ENCODE measurements around the gene PCNX2. TPM values are rescaled to one million over a fixed set of nuclear protein-coding genes. Genes with fewer than 3 reads are reported as not detected.

PCNX2 gene
- polyA plus RNA-seq, 3 donors: 11.6 to 16.8 (median 13.5) TPM

DNA sequence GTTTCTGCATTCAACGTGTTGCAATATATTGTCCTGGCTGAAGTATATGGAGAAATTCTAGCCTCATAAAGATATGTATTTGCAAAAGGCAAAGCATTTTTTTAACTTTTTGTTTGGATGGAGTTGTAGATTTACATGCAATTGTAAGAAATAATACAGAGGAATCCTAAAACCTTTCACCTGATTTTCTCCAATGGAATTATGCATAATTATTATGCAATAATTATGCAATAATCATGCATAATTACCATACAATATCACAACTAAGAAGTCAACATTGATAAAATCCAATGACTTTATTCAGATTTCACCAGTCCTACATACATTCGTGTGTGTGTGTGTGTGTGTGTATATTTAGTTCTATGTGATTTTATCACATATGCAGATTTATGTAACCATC, 24.5 kb upstream of the PCNX2 start:
- no peak for DNase-seq (ENCODE audit: extremely low read depth in 1 of 11, low read depth in 9 of 11, low spot score in 4 of 11)

DNA sequence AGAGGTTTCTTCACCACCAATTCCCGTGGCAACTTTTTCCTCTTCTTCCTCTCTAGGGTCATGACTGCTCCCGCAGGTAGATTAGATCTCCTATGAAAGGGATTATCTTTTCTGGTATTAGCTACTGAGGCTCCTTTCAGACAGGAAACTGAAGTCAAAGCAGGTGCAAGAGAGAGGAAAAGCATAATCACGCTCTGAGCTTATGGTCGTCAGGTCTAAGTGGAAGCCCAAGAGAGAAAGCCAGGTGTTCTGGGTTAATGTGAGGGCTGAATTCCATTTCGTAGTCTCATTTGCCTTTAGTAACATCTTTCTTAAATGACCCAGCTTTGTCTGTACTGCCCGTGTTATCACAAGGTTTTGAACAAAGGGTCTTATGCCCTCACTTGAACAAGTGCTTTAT, 23.7 kb upstream of the PCNX2 start:
- no peak for DNase-seq (ENCODE audit: extremely low read depth in 1 of 11, low read depth in 9 of 11, low spot score in 4 of 11)

DNA sequence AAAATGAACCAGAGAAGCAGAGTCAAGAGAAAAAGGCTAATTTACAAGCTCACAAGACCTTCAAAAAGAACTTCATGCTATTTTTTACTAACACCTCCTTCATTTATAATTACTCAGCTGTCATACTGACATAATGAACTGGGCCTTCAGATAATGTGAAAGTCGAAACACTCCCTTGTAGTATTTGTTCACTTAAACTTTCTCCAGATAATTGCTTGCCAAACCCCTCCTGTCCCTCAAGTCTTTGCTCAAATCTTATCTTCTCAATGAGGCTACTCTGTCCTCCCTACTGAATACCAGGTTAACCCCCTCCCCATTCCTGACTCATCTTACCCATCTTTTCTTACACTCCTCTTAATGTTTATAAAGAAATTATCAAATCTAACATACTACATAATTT, 20.9 kb upstream of the PCNX2 start:
- no peak for DNase-seq (ENCODE audit: extremely low read depth in 1 of 11, low read depth in 9 of 11, low spot score in 4 of 11)

DNA sequence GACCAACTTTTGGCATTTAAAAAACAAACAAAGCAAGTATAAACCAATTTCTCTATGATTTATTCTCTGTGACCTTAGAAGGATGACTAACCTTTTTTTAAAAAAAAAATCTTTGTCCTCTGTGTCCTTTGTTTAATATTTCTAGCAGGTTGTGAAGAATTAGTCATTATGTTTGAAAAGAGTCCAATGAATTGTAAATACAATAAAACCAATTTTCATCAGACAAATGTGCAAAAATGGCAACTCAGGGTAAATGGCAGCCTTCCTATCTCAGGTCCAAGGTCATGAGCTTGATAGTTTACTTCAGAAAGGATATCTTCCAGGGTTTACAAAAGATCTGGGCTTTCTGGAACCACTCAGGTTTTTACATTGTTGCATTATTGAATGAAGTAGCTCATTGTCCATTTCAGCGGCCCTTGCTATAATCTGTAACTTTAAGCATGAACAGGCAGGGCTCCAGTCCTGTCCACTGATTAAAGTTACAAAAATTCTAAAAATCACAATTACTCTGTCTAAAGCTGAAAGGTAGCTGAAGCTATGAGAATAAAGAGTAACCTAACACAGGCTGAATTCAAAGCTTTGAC, 20.3 kb upstream of the PCNX2 start:
- no peak for DNase-seq (ENCODE audit: extremely low read depth in 1 of 11, low read depth in 9 of 11, low spot score in 4 of 11)

DNA sequence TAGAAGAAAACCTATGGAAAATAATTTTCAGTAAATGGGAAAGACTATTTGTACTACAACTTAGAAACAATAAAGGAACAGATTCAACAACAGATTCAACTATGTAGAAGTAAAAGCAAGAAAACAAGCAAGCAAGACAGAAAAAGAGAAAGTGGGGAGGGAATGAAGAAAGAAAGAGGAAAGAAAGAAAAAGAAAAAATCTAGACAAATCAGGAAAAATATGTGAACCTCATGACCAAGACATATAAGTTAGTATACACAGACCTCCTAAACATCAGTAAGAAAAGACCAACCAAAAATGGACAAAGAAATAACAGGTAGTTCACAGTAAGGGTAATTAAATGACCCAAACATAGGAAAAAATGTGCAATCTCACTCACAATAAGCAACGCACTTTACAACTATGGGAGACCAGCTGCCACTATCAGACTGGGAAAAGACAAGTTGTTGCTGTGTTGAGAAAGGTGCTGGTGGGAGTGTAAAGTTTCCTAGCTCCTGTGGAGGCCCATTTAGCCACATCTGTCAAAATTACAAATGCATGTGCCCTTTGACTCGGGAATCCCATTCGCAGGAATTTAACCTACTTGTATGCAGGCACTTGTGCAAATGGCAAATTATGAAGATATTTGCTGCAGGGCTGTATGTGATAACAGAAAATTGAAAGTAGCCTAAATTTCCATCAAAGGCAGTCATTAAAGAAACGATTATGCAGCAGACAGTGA, 18.1 kb upstream of the PCNX2 start:
- DNase-seq (ENCODE audit: extremely low read depth in 1 of 11, low read depth in 9 of 11, low spot score in 4 of 11): no peak

DNA sequence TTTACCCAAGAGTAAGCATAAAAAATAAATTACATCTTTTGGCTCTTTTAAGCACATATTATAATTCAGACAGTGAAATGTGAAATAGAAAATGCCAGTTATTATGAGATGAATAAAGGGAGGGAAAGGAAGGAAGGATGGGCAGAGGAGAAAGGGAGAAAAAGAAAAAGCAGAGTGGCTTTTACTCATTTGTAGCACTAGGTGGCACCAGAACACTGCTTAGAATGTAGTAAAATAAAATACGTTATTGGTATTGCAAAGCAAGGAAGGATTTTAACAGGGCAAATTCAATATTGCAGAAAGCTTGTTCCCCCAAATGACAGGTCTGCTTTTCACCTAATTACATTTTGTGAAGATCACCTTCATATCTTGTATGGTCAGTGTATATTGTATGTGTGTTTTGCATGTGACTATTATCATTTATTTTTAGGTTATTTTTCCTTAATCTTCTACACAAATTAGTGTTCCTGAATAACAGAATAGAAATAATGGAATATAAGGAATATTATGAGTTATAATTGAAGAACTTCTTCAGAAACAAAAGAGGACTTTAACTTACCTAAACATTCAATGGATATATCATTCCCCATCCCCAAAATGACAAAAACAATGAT, 9.1 kb upstream of the PCNX2 start:
- peak in 4 of 11 donors; percentile 10 to 25 (median 12) for DNase-seq (ENCODE audit: extremely low read depth in 1 of 11, low read depth in 9 of 11, low spot score in 4 of 11)

DNA sequence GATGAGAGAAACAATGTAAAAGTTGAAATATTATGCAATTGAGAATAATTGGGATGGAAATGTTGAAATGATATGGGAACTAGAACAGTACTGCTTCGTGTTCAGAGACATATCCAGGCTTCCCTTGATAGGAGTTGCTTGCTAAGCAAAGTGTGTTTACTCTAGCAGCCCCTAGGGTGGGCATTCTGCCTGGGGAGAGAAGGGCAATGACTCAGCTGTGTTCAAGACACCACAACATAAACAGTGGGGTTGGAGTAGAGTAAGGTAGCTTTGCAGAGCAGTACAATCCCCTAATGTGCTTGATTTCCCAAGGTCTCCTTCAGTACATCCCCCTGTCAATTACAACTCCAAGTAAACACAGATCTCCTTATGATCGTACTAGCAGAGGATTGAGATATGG, 4.8 kb upstream of the PCNX2 start:
- no peak for DNase-seq (ENCODE audit: extremely low read depth in 1 of 11, low read depth in 9 of 11, low spot score in 4 of 11)

DNA sequence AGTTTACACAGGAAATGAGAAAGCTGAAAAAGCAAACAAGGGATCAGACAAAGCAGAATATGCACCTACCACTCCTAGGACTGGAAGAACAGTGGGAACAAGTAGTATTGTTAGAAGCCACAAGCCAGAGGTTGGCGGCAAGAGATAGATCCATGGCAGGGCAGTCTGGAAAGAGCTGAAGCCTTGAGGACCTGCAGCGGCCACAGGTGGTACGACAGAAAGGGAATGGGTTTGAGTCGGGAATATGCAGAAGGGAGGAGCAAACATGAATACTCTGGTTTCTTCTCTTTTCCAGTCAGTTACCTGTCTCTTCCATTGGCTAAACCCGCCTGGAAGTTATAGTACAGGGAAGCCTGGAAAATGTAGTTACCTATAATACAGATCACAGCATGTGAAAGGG, 3.9 kb upstream of the PCNX2 start:
- no peak for DNase-seq (ENCODE audit: extremely low read depth in 1 of 11, low read depth in 9 of 11, low spot score in 4 of 11)

DNA sequence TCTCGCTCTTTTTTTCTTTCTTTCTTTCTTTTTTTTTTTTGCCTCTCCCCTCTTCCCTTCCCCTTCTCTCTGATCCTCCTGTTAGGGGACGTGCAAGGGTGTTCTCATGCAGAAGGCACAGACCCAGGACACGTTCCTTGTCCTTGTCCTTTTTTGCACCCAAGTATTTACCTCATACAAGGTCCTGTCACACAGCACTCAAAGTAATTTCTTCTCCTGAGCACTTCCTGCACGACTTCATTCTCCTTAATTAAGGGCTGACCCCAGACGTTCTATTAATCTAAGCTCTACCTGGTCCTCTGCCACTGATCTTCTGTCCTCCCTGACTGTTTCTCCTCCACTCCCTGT, 424 bp upstream of the PCNX2 start:
- no peak for DNase-seq (ENCODE audit: extremely low read depth in 1 of 11, low read depth in 9 of 11, low spot score in 4 of 11)

DNA sequence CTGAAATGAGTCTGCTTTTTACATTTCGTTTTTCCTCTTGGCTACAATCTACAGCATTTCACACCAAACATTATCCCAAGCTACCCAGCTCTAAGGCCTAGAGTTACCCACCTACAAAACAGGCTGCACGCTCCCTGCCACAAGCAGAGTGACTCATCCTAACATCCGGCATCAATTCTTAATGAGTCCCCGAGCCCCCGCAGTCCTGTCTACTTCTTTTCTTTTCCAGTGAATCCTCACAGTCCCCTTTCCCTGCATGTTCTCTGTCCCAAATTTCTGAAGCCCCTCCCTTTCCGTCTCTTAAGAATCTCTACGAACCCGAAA, 650 bp downstream of the PCNX2 start:
- DNase-seq (ENCODE audit: extremely low read depth in 1 of 11, low read depth in 9 of 11, low spot score in 4 of 11): peak in 4 of 11 donors; percentile 1 to 12 (median 3)

DNA sequence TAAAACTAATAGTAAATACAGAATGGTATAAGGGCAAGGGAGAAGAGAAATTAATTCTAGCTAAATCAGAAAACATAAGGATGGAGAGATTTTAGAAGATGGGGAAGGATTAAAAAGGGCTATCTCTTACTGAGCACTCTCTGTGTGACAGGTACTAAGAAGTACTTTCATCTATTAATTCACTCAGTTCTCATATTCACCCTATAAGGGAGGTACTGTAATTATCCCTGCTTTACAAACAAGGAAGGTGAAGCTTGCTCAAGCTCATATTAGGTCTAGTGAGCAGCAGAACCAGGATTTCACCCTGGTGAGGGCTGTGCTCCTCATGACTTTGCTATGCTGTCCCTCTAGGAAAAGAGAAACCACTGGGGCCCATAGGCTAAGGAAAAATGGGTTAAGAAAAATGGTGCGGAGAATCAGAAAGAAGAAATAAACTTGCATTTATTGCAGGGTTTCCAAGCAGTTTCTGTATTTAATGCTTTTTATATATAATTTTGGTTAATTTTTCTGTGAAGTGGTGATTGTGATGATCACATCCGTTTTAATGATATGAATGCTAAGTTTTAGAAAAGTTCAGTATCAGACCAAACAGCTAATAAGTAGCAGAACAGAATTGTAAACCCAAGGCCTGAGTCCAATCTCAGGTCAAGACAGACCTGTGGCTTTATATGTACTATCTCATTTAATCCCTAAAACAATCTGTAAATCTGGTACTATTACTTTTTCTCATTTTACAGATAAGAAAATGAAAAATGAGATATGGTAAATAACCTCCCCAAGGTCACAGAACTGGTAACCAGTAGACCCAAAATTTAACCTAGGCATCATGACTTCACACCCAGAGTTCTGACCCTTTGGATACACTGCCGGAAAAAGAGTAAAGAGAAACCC, 1.7 kb downstream of the PCNX2 start:
- DNase-seq (ENCODE audit: extremely low read depth in 1 of 11, low read depth in 9 of 11, low spot score in 4 of 11): no peak

DNA sequence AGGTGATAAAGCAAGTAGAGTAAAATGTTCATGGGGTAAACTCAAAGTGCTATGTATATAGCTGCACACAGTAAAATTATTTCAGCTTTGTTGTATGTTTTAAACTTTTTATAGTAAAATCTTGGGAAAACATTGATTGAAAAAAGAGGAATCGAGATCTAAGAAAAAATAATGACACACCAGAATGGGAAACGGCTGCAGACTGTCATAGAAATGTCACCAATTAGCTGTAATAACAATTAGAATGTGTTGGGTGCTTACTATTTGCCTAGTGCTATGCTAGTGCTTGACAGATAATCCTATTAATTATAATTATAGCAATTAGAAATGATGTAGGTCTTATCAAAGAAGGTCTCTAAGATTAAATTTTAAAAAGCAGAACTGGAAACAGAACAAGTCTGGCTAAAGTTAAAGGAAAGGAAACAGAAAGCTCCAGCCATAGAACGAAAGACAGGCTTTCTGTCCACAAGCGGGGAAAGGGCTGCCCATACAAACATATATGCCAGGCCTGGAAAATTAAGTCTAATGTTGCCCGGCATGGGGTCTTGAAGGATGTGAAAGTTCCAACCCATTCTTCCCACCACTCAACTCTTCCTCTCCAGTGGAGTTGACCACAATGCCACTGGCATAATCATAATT, 5.0 kb downstream of the PCNX2 start:
- no peak for DNase-seq (ENCODE audit: extremely low read depth in 1 of 11, low read depth in 9 of 11, low spot score in 4 of 11)

DNA sequence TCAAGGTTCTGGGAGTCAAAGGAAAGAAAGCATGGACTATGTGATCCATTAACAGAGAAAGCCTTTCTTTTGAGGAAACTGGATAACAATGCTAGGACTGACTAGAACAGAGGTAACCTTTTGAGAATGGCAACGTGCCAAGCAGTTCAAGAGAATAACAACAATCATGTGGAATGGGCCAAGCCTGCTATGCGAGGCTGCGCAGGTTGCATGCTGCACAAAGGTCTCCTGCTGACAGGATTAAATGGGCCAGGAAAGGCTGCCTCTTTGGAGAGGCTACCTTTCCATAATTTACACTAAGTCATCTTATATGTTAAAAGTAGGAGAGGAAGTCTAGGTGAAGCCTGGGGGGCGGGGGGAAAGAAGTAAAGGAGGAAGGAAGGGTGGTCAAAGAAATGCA, 5.8 kb downstream of the PCNX2 start:
- DNase-seq (ENCODE audit: extremely low read depth in 1 of 11, low read depth in 9 of 11, low spot score in 4 of 11): no peak

DNA sequence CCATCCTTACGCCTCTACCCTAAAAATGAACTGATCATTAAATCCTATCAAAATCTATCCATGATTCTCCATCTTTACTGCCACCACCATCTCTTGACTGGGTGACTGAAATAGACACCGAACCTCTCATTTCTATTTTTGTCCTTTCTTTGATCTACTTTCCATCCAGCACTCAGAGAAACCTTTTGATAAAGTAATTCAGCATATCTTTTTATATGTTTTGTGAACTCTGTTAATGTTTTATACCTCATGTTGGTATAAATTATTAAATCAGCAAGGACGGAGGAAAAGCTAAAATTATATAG, 13.0 kb downstream of the PCNX2 start:
- no peak for DNase-seq (ENCODE audit: extremely low read depth in 1 of 11, low read depth in 9 of 11, low spot score in 4 of 11)

DNA sequence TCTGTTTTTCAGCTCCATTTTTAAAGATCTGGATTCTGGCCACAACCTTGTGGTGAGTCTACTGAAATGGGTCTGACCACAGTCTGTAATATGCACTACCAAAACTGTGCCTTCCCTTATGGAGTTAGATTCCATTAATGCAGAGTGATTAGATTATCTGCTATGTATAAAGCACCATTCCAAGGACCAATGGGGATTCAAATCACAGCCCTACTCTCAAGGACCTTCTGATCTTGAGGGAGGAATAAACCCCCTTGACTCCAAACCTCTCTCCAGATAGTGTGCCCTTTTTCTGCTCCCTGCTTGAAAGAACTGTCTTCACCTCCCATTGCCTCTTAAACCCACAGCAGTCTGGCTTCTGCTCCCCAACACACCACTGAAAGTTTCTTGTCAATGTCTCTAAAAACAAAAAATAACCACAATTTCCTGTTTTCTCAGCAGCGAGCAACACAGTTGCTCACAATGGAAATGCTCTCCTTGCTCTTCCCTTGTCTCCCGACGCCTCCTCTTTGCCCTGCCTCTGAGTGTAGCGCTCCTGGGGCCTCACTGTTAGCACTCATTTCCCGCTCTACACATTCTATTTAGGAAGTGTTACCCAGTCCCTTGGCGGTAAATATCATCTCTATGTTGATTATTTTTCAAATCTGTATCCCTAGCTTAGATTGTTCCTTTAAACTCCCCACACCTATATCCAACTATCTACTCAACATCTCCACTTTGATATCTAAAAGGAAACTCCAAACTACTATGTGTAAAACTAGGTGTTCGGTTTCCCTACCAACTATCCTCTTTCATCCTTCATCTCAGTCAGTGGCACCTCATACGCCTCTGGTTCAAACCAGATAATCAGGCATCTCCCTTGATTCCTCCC, 13.6 kb downstream of the PCNX2 start:
- DNase-seq (ENCODE audit: extremely low read depth in 1 of 11, low read depth in 9 of 11, low spot score in 4 of 11): no peak

DNA sequence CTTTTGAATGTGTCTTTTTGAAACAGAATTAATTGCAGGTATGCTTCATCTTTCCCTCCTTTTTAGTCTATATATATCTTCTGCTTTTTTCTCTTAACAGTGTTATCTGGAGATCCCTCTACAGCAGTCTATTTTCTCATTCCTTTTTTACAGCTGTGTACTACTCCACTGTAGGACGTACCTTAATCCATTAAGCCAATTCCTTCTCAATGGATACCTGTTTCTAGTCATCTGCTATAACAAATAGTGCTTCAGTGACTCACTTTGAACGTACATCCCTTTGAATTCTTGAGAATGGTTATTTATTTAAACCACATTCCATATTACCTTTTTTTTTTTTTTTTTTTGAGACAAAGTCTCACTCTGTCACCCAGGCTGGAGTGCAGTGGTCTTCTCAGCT, 15.6 kb downstream of the PCNX2 start:
- DNase-seq (ENCODE audit: extremely low read depth in 1 of 11, low read depth in 9 of 11, low spot score in 4 of 11): no peak

DNA sequence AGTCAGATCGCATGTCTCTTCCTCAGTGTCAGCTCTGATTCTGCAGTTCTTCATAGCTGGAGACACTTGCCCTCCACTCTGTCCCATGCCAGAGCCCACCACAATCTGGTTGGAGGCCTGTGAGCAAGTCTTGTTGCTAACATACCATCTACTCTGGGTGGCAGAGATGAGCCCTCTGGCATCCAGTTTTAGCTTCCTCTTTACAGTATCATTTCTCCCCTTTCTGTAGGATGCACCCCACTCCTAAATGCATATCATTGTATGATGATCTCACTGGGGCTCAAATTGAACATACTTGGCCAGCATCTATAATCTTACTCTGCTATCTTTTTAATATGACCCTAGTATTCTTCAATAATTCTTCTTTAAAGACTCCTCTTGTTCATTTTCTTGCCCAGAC, 16.9 kb downstream of the PCNX2 start:
- DNase-seq (ENCODE audit: extremely low read depth in 1 of 11, low read depth in 9 of 11, low spot score in 4 of 11): no peak

DNA sequence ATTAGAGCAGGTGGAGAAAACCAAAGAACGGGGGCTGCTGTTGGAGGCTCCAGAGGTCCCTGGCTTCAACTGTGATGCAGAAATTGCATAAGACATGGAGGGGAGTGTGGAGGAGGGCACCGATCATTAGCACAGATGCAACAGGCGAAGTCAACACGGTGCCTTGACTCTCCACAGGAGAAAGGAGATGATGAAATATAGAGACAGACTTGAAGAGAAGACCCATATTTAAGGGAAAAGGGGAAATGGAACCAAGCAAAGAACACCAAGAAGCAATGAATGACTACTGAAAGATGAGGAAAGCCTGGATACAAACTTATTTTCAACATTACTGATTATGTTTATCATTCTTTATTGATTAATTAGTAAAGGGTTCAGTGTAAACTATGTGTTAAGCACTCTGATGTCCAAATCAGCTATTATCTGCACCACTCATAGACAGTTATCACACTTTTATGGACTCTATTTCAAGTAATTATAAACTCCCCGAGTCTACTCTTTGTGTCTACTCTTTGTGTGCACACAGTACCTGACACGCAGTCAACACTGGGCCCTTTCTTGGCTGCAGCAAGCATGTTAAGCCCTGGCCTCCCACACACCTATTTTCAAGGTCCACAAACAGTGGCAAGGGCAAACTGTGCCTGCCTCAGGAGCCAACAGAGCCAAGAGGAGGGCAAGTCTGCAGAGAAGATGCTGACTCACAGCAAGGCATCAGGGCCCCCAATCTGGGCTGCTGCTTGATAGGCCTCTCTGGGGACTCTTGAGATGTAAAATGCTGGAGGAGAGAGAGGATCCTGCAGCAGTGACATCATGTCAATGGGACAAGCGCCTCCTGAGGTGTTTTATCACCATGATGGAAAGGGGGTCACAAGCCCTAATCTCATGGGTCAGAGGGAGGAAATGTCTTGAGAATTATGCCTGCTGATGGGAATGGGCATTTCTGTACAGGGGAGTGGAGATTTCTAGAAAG, 17.6 kb downstream of the PCNX2 start:
- DNase-seq (ENCODE audit: extremely low read depth in 1 of 11, low read depth in 9 of 11, low spot score in 4 of 11): no peak
